ENCODE results near the gene FAM169A. TPM values are rescaled to one million over a fixed set of nuclear protein-coding genes. Genes with fewer than 3 reads are reported as not detected.

Gene FAM169A
- total and polyA plus RNA-seq, 2 donors (not counting 3 experiments of a cell fraction or from before 2014, with no cell fraction given): 0.06 to 0.62 TPM

- ChIA-PET POLR2A (no interaction called here), CTCF (no interaction called here)
- no peaks in the 10 kb centered on the region for H3K9me3 ChIP-seq (replicated peaks; ENCODE audit: control insufficient read depth, insufficient read depth, low read length)
- no peaks in the 10 kb centered on the region for H4K20me1 ChIP-seq (replicated peaks; ENCODE audit: control insufficient read depth, extremely low read depth, insufficient read depth, low read length)
- H3K4me2 ChIP-seq (ENCODE audit: insufficient read depth, low read length): no peak overlapping the region
- no peaks in the 10 kb centered on the region for H3K79me2 ChIP-seq (ENCODE audit: control insufficient read depth, insufficient read depth, low read length)
- no peaks in the 10 kb centered on the region for H3K36me3 ChIP-seq (ENCODE audit: control insufficient read depth in 2 of 2, extremely low read depth in 1 of 2, insufficient read depth in 2 of 2, low read length in 2 of 2)
- no TSS peak for BruUV-seq (replicated peaks)
- DNase-seq (ENCODE audit: low read depth, low spot score) (no peak), FAIRE-seq (no peak)
- intact Hi-C loops (cut with micrococcal nuclease): no loop called here
- no peak overlapping the region for H3K27ac ChIP-seq (ENCODE audit: insufficient read depth, low read depth, low read length)
- TF ChIP-seq JUN (IDR thresholded peaks at IDR 0.05; ENCODE audit: borderline replicate concordance, insufficient read depth, insufficient read length, low read depth) (no peak), FOS (IDR thresholded peaks at IDR 0.05; ENCODE audit: borderline replicate concordance, insufficient read depth, low read length) (no peak), POLR2A (IDR thresholded peaks at IDR 0.05; ENCODE audit: low read depth, low read length) (no peak), CTCF (IDR thresholded peaks at IDR 0.05; ENCODE audit: extremely low read depth in 1 of 2, insufficient read depth in 1 of 2, low read depth in 1 of 2, low read length in 2 of 2) (no peak), GATA2 (IDR thresholded peaks at IDR 0.05; ENCODE audit: insufficient read depth, insufficient read length, low read depth, low read length) (no peak), MAX (IDR thresholded peaks at IDR 0.05; ENCODE audit: insufficient read depth, insufficient read length) (no peak), MYC (IDR thresholded peaks at IDR 0.05; ENCODE audit: low read depth, low read length) (no peak), POLR2AphosphoS5 (IDR thresholded peaks at IDR 0.05; ENCODE audit: insufficient read depth, low read depth, low read length) (no peak), EZH2 (IDR thresholded peaks at IDR 0.05; ENCODE audit: borderline replicate concordance, low read depth, low read length, severe bottlenecking) (no peak)
- no peaks in the 10 kb centered on the region for H3K9me1 ChIP-seq (replicated peaks; ENCODE audit: control insufficient read depth, extremely low read depth, insufficient read depth, low read length)
- no peak overlapping the region for H2AFZ ChIP-seq (ENCODE audit: low read depth, low read length)
- peaks cover 2% of the 10 kb centered on the region in 2 experiments for H3K27me3 ChIP-seq (ENCODE audit: control insufficient read depth in 2 of 2, insufficient read depth in 2 of 2, low read length in 2 of 2)
- H3K4me3 ChIP-seq (replicated peaks in 1 of 3; ENCODE audit: insufficient read depth in 1 of 3, low read depth in 1 of 3, low read length in 3 of 3): no peak overlapping the region
- dilution Hi-C loops (cut with MboI; ENCODE audit: extremely low pct_ligation_motif_present, low sequenced_read_pairs): no loop called here
- H3K4me1 ChIP-seq (ENCODE audit: control insufficient read depth, extremely low read depth, insufficient read depth, low read length): no peaks in the 10 kb centered on the region
- no peak overlapping the region for H3K9ac ChIP-seq (replicated peaks; ENCODE audit: extremely low read depth, insufficient read depth, low read length)
Observed at GRCh38 chr5:74801941-74802340, 64.2 kb downstream of the FAM169A start.
